ENCODE results near the gene IQCB1.

Gene IQCB1

GRCh38 chr3:121740896-121741295 is 94.0 kb downstream of the IQCB1 start:
- ATAC-seq: no peak
- Mint-ChIP-seq H3K36me3 (peaks cover 30% of the 10 kb centered on the region), H3K4me3 (no peak overlapping the region), H3K9me3 (no peaks in the 10 kb centered on the region), H3K27me3 (no peaks in the 10 kb centered on the region), H3K27ac (no peak overlapping the region), H3K4me1 (peaks cover 43% of the 10 kb centered on the region)

DNA sequence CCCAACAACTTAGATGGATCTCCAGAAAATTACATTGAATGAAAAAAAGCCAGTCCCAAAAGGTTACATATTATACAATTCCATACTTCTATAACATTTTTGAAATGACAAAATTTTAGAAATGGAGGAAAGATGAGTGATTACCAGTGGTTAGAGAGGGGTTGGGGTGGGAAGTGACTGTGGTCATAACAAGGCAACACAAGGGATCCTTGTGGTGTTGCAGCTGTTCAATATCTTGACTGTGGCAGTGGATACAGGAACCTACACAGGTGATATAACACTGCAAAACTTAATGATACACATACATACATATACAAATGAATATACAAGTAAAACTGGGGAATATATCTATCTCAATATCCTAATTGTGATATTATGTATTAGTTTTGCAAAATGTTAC is 95.0 kb downstream of the IQCB1 start:
- Mint-ChIP-seq H3K36me3 (peaks cover 30% of the 10 kb centered on the region), H3K4me1 (peaks cover 52% of the 10 kb centered on the region)

GRCh38 chr3:121737644-121738043 is 97.2 kb downstream of the IQCB1 start:
- no peak for ATAC-seq
- Mint-ChIP-seq H3K9me3 (no peaks in the 10 kb centered on the region), H3K27ac (no peak overlapping the region), H3K27me3 (no peaks in the 10 kb centered on the region), H3K36me3 (peaks cover 30% of the 10 kb centered on the region), H3K4me3 (no peak overlapping the region), H3K4me1 (peaks cover 59% of the 10 kb centered on the region)

More for the DNA sequence above, 95.0 kb downstream of the IQCB1 start:
- H3K9me3 Mint-ChIP-seq: no peaks in the 10 kb centered on the region
- H3K27ac Mint-ChIP-seq: no peak overlapping the region
- H3K4me3 Mint-ChIP-seq: no peak overlapping the region
- ATAC-seq: no peak
- H3K27me3 Mint-ChIP-seq: no peaks in the 10 kb centered on the region

DNA sequence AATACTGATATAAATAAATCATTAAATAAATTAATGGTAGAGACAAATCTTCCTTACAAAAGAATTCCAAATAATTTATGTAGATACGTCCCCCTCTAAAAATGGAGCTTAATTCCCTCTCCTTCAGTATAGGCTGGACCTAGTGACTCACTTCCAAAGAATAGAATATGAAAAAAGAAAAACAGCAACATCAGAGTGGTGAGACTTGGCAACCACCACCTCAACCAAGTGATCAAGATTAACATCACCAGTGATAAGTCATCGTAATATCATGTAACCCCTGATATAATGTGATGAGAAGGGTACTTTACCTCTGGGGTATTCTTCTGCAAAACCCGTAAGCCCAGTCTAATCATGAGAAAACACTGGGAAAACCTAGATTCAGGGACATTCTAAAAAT is 98.7 kb downstream of the IQCB1 start:
- no peaks in the 10 kb centered on the region for H3K9me3 Mint-ChIP-seq
- ATAC-seq: no peak
- H3K4me1 Mint-ChIP-seq: peaks cover 62% of the 10 kb centered on the region
- H3K36me3 Mint-ChIP-seq: peaks cover 28% of the 10 kb centered on the region
- H3K27me3 Mint-ChIP-seq: no peaks in the 10 kb centered on the region
- no peak overlapping the region for H3K4me3 Mint-ChIP-seq
- H3K27ac Mint-ChIP-seq: no peak overlapping the region

DNA sequence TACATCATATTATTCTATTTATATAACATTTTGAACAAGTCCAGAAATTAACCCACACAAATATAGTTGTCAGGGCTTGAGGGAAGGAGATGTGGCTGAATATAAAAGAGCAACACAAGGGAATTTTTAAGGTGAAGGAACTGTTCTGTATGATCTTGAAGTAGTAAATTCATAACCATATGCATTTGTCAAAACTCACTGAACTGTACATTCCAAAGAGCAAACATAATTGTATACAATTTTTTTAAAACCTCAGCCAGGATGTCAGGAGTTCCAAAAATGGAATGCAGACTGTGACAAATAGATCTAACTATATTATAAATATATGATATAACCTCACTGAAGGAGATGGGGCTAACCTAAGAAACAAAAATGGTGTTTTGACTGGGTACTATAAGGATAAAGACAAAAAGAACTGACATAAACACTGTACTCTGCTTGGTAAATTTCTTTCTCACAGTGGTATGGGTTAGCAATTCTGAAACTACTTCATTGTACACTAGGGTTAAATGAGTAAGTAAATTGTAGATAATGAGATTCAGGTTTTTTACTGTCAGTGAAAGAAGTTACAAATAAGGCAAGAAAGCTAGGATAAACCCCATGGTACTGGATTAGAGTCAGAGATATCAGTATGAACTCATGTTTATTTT is 99.7 kb downstream of the IQCB1 start:
- peak; percentile 78 for ATAC-seq

GRCh38 chr3:121730940-121731687 is 103.7 kb downstream of the IQCB1 start:
- Mint-ChIP-seq H3K9me3 (no peaks in the 10 kb centered on the region), H3K36me3 (peaks cover 32% of the 10 kb centered on the region), H3K27ac (no peak overlapping the region), H3K27me3 (no peaks in the 10 kb centered on the region), H3K4me1 (peaks cover 28% of the 10 kb centered on the region), H3K4me3 (no peak overlapping the region)
- ATAC-seq: no peak

More for the DNA sequence above, 99.7 kb downstream of the IQCB1 start:
- Mint-ChIP-seq H3K4me3 (no peak overlapping the region), H3K27ac (no peak overlapping the region), H3K4me1 (peaks cover 60% of the 10 kb centered on the region), H3K9me3 (no peaks in the 10 kb centered on the region), H3K36me3 (peaks cover 28% of the 10 kb centered on the region), H3K27me3 (no peaks in the 10 kb centered on the region)

- H3K27me3 Mint-ChIP-seq: no peaks in the 10 kb centered on the region
- peaks cover 75% of the 10 kb centered on the region for H3K36me3 Mint-ChIP-seq
- H3K27ac Mint-ChIP-seq: peak overlapping the region; percentile 16
- H3K9me3 Mint-ChIP-seq: no peaks in the 10 kb centered on the region
- peaks cover 12% of the 10 kb centered on the region for H3K4me1 Mint-ChIP-seq
- H3K4me3 Mint-ChIP-seq: no peak overlapping the region
- ATAC-seq: peak; percentile 55
Measured at GRCh38 chr3:121724130-121724529, 110.7 kb downstream of the IQCB1 start.

DNA sequence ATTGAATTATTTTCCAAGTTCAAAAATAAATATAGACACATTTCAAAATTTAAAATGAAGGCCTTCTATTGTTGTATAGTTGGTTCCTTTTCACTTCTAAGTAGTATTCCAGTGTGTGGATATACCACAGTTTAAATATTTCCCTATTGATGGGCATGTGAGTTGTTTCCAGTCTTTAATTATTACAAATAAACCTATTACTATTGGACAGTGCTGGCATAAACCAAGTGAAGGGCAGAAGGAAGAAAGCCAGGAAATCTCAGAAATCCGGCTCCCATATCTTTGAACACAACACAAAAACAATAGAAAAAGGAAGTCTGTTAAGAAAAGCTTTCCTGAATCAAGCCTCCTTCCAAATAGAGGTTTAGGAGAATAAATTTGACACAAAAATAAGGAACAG is 111.4 kb downstream of the IQCB1 start:
- Mint-ChIP-seq H3K9me3 (no peaks in the 10 kb centered on the region), H3K4me3 (no peak overlapping the region), H3K4me1 (peaks cover 12% of the 10 kb centered on the region), H3K36me3 (peaks cover 71% of the 10 kb centered on the region), H3K27ac (peak overlapping the region; percentile 16), H3K27me3 (no peaks in the 10 kb centered on the region)
- no peak for ATAC-seq

GRCh38 chr3:121722411-121722810 is 112.4 kb downstream of the IQCB1 start:
- Mint-ChIP-seq H3K9me3 (no peaks in the 10 kb centered on the region), H3K36me3 (peaks cover 71% of the 10 kb centered on the region), H3K27ac (no peak overlapping the region), H3K4me3 (no peak overlapping the region), H3K4me1 (peaks cover 12% of the 10 kb centered on the region), H3K27me3 (no peaks in the 10 kb centered on the region)
- ATAC-seq: no peak

- ATAC-seq: no peak
- no peak overlapping the region for H3K4me3 Mint-ChIP-seq
- peaks cover 12% of the 10 kb centered on the region for H3K4me1 Mint-ChIP-seq
- H3K9me3 Mint-ChIP-seq: no peaks in the 10 kb centered on the region
- H3K36me3 Mint-ChIP-seq: peaks cover 71% of the 10 kb centered on the region
- H3K27ac Mint-ChIP-seq: no peak overlapping the region
- H3K27me3 Mint-ChIP-seq: no peaks in the 10 kb centered on the region
Measured at GRCh38 chr3:121720163-121720562, 114.7 kb downstream of the IQCB1 start.
